ENCODE data around the gene ZG16B. TPM values are rescaled to one million over a fixed set of nuclear protein-coding genes. Genes with fewer than 3 reads are reported as not detected.

ZG16B gene
- total RNA-seq, 4 donors from 2014 or later = not detected

DNA sequence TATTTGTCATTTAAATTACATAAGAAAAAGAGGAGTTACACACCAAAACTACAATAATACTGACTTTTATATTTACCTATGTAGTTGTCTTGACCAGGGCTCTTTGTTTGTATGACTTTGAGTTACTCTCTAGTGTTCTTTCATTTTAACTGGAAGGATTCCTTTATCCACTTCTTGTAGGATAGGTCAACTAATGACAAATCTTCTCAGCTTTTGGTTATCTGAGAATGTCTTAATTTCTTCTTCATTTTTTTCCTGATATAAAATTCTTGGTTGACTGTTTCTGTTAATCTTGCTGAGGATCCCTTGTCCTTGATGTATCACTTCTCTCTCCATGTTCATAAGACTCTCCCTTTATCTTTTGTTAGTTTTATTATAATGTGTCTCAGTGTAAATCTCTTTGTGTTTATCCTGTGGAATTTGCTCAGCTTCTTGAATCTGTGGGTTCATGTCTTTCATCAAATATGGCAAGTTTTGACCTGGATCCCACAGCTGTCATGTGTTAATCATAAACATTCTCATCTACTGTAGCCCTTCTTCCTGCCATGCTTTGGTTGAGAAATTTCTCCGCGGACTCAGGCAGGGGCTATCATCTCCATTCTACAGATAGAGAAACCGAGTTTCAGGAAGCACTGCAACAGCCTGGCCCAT lies 26.4 kb upstream of the ZG16B start:
- no peaks in the 10 kb centered on the region for H3K36me3 ChIP-seq
- no peaks in the 10 kb centered on the region for H3K4me1 ChIP-seq
- WGBS = 90% methylated on average over 3 of the region's 3 CpGs
- no peak overlapping the region for H3K27ac ChIP-seq (replicated peaks in 1 of 4)
- intact Hi-C loops (cut with DNase I) = no loop called here
- H3K9me3 ChIP-seq = peaks cover 0 to 22% (median 17%) of the 10 kb centered on the region in 4 donors
- no peak overlapping the region for H3K4me3 ChIP-seq
- no peak for DNase-seq (ENCODE audit: extremely low spot score)
- TF ChIP-seq EP300 (IDR thresholded peaks at IDR 0.05) = no peak
- H3K27me3 ChIP-seq = peaks cover 0 to 42% (median 0%) of the 10 kb centered on the region in 4 donors

DNA sequence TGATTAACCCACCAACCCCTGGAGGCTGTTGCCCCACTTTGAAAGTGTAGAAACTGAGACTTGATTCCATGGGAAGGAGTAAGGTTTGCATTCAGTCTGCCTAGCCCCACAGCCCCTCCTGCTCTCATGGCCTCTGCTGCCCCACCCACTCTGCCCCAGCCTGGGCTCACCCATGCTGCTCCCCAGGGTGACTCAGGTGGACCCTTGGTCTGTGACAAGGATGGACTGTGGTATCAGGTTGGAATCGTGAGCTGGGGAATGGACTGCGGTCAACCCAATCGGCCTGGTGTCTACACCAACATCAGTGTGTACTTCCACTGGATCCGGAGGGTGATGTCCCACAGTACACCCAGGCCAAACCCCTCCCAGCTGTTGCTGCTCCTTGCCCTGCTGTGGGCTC lies 25.4 kb upstream of the ZG16B start:
- DNase-seq (ENCODE audit: extremely low spot score) = no peak
- Histone ChIP-seq H3K27ac (replicated peaks in 1 of 4) (no peak overlapping the region), H3K27me3 (peaks cover 0 to 33% (median 0%) of the 10 kb centered on the region in 4 donors), H3K9me3 (peaks cover 0 to 22% (median 17%) of the 10 kb centered on the region in 4 donors), H3K4me1 (no peaks in the 10 kb centered on the region), H3K36me3 (no peaks in the 10 kb centered on the region), H3K4me3 (no peak overlapping the region)
- intact Hi-C loops (cut with DNase I) = no loop called here
- no CpG with 5 or more reads among the region's 4 CpGs for WGBS
- TF ChIP-seq, protein P1, sequence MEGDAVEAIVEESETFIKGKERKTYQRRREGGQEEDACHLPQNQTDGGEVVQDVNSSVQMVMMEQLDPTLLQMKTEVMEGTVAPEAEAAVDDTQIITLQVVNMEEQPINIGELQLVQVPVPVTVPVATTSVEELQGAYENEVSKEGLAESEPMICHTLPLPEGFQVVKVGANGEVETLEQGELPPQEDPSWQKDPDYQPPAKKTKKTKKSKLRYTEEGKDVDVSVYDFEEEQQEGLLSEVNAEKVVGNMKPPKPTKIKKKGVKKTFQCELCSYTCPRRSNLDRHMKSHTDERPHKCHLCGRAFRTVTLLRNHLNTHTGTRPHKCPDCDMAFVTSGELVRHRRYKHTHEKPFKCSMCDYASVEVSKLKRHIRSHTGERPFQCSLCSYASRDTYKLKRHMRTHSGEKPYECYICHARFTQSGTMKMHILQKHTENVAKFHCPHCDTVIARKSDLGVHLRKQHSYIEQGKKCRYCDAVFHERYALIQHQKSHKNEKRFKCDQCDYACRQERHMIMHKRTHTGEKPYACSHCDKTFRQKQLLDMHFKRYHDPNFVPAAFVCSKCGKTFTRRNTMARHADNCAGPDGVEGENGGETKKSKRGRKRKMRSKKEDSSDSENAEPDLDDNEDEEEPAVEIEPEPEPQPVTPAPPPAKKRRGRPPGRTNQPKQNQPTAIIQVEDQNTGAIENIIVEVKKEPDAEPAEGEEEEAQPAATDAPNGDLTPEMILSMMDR (IDR thresholded peaks at IDR 0.05) = no peak
- TF ChIP-seq POLR2A (IDR thresholded peaks at IDR 0.05; ENCODE audit: low read depth) (no peak), EP300 (IDR thresholded peaks at IDR 0.05) (no peak), POLR2AphosphoS5 (IDR thresholded peaks at IDR 0.05) (no peak)

DNA sequence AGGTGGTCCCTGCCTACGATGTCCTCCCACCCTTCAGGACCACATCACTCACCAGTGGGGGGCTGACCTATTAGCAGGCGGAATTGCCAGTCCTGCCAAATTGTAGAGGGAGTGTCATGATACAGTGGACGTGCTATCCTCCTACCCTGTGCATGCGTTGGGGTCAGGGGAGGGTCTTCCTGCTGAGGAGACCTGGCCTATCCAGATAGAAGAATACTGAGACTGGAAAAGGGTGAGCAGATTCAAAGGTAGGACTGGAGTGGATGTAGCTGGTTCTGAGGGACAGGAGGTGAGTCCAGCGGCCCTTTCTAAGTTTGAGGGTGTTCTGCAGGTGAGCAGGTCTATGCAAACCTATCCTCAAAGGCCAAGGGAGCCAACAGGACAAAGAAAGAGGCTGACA lies 23.8 kb upstream of the ZG16B start:
- peaks cover 0 to 42% (median 0%) of the 10 kb centered on the region in 4 donors for H3K27me3 ChIP-seq
- H3K9me3 ChIP-seq = peaks cover 0 to 22% (median 17%) of the 10 kb centered on the region in 4 donors
- 81% methylated on average over 5 of the region's 5 CpGs for WGBS
- intact Hi-C loops (cut with DNase I) = no loop called here
- TF ChIP-seq POLR2AphosphoS5 (IDR thresholded peaks at IDR 0.05) = no peak
- no peak for DNase-seq (ENCODE audit: extremely low spot score)
- H3K27ac ChIP-seq (replicated peaks in 1 of 4) = no peak overlapping the region
- H3K36me3 ChIP-seq = no peaks in the 10 kb centered on the region
- H3K4me3 ChIP-seq = no peak overlapping the region
- H3K4me1 ChIP-seq = no peaks in the 10 kb centered on the region

DNA sequence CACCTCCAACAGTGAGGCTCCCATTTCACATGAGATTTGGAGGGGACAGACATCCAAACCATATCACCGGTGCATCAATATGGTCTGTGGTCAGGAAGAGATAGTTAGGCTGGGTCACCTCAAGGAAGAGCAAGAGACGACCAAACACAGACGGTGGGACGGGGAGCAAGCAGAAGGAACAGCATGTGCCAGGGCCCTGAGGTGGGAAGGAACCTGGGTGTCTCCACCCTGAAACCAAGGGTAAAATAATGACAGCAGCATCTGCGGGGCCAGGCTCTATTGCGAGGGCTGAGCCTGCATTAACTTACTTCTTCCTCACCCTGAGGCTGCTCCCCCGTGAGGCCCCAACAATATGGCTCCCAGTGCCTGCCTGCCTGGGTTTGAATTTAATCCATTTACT lies 21.9 kb upstream of the ZG16B start:
- Histone ChIP-seq H3K4me3 (no peak overlapping the region), H3K27ac (replicated peaks in 1 of 4) (no peak overlapping the region), H3K4me1 (no peaks in the 10 kb centered on the region), H3K9me3 (peaks cover 0 to 18% (median 15%) of the 10 kb centered on the region in 4 donors), H3K27me3 (peaks cover 0 to 58% (median 0%) of the 10 kb centered on the region in 4 donors), H3K36me3 (no peaks in the 10 kb centered on the region)
- WGBS = 91% methylated on average over 7 of the region's 7 CpGs
- intact Hi-C loops (cut with DNase I) = no loop called here
- no peak for DNase-seq (ENCODE audit: extremely low spot score)
- no peak for TF ChIP-seq POLR2AphosphoS5 (IDR thresholded peaks at IDR 0.05)
- TF ChIP-seq, protein P1 (IDR thresholded peaks at IDR 0.05) = no peak
- no peak for TF ChIP-seq EP300 (IDR thresholded peaks at IDR 0.05)
- TF ChIP-seq POLR2A (IDR thresholded peaks at IDR 0.05; ENCODE audit: low read depth) = no peak

DNA sequence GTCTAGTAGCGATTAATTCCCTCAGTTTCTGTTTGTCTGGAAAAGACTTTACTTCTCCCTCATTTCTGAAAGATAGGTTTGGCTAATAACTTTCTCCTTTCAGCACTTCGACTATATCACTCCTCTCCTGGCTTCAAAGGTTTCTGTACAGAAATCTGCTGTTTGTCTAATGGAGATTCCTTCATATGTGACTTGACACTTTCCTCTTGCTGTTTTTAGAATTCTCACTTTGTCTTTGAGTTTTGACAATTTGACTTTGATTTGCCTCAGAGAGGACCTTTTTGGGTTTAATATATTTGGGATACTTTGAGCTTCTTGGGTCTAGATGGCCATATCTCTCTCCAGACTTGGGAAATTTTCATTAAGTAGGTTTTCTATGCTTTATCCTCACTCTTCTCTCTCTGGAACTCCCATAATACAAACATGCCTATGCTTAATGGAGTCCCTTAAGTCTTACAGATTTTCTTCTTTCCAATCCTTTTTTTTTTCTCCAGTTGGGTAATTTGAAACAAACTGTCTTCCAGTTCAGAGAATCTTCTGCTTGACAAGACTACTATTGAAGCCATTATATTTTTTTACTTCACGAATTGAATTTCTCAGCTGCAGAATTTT lies 20.8 kb upstream of the ZG16B start:
- no peak for DNase-seq (ENCODE audit: extremely low spot score)
- H3K4me3 ChIP-seq = no peak overlapping the region
- H3K9me3 ChIP-seq = peaks cover 0 to 9% (median 6%) of the 10 kb centered on the region in 4 donors
- no peaks in the 10 kb centered on the region for H3K4me1 ChIP-seq
- no peak for TF ChIP-seq EP300 (IDR thresholded peaks at IDR 0.05)
- H3K36me3 ChIP-seq = no peaks in the 10 kb centered on the region
- H3K27ac ChIP-seq (replicated peaks in 1 of 4) = no peak overlapping the region
- H3K27me3 ChIP-seq = peaks cover 0 to 69% (median 0%) of the 10 kb centered on the region in 4 donors
- intact Hi-C loops (cut with DNase I) = no loop called here
- 81% methylated on average over 3 of the region's 3 CpGs for WGBS

DNA sequence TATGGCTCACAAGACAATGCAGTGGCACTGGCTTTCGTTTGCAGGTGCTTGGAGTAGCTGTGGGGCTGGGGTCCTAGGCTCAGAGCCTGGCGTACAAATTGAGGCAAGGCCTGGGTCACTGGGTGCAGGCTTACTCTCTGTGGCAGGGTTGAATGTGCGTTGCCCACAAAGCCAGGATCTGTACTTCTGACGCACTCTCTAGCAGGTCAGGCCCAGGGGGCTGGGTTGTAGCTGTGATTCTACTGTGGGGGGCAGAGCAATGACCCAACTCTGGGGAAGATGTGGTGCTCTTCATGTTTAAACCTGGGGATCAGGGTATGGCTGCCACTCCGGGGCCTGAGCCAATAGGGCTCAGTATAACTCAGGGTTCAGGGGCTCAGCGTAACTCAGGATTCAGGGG lies 19.5 kb upstream of the ZG16B start:
- H3K4me3 ChIP-seq = no peak overlapping the region
- no peaks in the 10 kb centered on the region for H3K4me1 ChIP-seq
- no peaks in the 10 kb centered on the region for H3K9me3 ChIP-seq
- peaks cover 0 to 80% (median 0%) of the 10 kb centered on the region in 4 donors for H3K27me3 ChIP-seq
- intact Hi-C loops (cut with DNase I) = no loop called here
- TF ChIP-seq POLR2A (IDR thresholded peaks at IDR 0.05; ENCODE audit: low read depth) = no peak
- TF ChIP-seq POLR2AphosphoS5 (IDR thresholded peaks at IDR 0.05) = no peak
- no peak for TF ChIP-seq EP300 (IDR thresholded peaks at IDR 0.05)
- TF ChIP-seq, protein P1 (IDR thresholded peaks at IDR 0.05) = no peak
- no peak overlapping the region for H3K27ac ChIP-seq (replicated peaks in 1 of 4)
- DNase-seq (ENCODE audit: extremely low spot score) = no peak
- WGBS = 73% methylated on average over 4 of the region's 6 CpGs
- H3K36me3 ChIP-seq = no peaks in the 10 kb centered on the region
